Measurements from ENCODE around the gene ARF3.

The ARF3 gene

GRCh38 chr12:48961801-48962200 is 4.5 kb upstream of the ARF3 start:
- no peak for DNase-seq

DNA sequence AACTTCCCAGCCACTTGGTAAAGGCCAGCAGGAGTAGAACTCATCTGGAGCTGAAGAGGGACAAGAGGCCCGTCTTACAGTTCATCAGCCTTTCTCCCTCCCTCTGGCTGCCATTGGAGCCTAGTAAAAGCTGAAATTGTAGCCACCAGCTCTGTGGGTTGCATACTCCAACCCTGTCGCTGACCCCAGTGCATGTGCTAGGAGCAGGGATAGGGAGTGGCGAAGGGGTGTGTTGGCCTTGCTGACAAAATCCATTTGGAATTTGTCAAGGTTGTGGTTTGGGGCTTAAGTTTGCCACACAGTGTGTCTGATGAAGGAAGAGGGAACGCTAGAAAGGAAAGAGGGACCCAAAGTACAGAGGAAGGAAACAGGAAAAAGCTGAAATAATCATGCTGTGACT is 4.0 kb upstream of the ARF3 start:
- no peak for DNase-seq

DNA sequence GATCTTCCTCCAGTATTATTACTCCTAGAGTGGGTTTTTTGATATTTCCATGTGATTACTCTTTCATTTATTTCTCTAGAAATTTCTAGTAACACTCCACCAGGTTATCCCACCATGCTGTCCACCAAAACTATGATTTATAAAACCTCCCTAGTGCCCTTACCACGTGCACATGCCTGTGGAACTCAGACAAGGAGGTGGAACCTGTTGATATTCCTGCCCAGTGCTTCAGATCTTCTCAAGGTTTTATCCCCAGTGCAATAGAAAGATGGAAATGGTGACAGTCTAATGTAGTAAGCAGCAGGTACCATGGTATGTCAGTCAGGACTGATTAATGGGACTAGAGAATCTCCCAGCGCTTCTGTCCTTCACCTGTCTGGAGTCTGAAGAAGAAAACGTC is 3.5 kb upstream of the ARF3 start:
- no peak for DNase-seq

DNA sequence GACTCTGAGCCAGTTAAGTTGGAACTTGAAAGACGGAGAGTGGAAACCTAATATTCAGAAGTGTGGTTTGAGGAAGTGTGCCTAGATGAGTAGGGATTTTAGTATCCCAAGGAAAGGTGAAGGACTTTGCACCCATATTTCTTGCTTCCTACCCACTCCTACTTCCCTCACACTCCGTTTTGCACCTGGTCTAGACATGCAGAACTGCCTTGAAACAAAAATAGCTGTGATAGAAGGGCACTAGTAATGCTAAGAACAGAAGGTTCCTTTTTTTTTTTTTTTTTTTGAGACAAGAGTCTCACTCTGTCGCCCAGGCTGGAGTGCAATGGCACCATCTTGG is 732 bp upstream of the ARF3 start:
- DNase-seq: no peak

- peak; percentile 83 to 88 for DNase-seq
These were observed 777 bp downstream of the ARF3 start for GRCh38 chr12:48956279-48957140.

DNA sequence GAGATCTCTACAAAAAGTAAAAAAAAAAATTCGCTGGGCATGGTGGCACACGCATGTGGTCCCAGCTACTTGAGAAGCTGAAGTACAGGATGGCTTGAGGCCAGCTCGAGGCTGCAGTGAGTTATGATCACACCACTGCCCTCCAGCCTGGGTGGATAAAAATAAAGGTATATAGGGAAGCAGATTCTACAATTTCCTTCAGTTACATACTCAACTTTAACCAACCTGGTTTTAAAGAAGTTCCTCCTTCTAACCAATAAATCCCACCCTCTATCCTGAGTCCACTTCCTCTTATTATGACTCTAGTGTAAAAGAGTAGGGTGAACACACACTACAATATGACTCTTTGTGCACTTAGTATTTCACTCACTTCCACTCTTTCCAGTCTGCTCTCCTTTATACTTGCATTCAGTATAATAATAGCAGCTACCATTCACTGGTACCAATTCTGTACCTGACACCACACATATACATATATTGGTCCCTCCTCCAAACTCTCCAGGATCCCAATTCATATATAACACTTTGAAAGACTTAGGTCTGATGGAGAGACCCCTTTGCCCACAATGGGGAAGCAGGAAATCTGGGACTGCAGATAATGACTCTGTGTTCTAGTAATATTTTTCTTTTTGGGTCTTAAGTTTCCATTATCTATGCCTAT is 2.3 kb downstream of the ARF3 start:
- no peak for DNase-seq

GRCh38 chr12:48954061-48954460 is 3.2 kb downstream of the ARF3 start:
- no peak for DNase-seq

DNA sequence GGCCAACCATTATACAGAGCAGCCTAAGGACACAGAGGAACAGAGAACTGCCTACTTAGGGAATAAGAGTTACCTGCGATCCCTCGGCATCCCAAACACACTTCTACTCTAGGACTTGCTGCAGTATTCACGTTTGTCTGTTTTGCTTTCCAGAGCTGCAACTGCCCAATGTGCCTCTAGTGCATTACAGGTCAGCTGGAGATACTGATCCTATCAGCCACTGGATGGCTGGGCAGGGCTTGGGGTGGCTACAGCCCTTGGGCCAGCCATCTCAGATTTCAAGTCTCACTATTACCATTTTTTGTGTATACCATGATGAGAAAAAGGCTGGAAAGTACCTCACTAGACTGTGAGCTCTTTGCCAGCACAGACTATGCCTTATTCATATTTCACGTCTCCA is 4.6 kb downstream of the ARF3 start:
- DNase-seq: no peak

DNA sequence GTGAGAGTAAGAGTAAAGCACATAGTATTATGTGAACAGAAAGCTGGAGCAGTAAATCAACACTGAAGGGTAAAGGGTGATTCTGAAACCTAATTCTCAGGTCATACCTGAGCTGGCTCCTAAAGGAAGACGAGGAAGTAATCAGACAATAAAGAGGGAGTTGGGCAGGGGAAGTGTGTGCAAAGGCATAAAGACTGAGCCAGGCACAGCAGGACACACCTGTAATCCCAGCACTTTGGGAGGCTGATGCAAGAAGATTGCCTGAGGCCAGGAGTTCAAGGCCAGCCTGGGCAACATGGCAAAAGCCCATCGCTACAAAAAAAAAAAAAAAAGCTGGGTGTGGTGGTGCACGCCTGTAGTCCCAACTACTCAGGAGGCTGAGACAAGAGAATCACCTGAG is 9.6 kb downstream of the ARF3 start:
- DNase-seq: no peak

DNA sequence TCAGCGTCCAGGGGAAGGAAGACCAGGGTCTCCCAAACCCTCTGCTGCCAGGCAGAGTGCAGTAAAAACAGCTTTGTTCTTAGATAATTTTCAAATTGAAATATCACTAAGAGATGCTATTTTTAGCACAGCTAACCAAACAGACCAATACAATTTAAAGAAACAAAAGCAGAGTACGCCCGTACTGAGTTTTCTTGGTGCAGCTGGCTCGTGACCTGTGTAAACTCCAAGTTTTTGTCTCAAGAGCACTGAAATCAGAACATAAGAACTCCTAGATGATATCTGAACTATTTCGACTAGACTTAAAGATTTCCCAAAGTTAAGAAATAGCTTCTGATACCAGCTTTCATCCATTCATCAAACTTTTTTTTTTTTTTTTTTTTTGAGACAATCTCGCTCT is 10.3 kb downstream of the ARF3 start:
- DNase-seq: no peak

- no peak for DNase-seq
These were observed 11.1 kb downstream of the ARF3 start for GRCh38 chr12:48946205-48946604.

- DNase-seq: no peak
These were observed 14.1 kb downstream of the ARF3 start for GRCh38 chr12:48943221-48943620.

GRCh38 chr12:48940181-48940580 is 17.1 kb downstream of the ARF3 start:
- DNase-seq: no peak

DNA sequence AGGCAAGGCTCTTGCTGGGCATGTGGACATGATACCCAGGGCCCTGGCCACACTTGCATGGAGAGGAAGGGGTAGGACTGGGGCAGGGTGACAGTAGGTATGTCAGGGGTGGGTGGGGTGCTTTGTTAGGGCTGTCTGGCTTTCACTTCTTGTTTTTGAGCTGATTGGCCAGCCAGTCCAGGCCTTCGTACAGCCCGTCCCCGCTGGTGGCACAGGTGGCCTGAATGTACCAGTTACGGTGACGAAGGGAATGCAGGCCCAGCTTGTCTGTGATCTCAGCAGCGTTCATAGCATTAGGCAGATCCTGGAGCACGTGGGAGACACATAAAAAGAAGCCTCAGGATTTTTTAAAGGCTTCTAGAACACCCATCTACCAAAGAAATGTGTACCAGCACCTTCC is 18.5 kb downstream of the ARF3 start:
- DNase-seq: no peak

DNA sequence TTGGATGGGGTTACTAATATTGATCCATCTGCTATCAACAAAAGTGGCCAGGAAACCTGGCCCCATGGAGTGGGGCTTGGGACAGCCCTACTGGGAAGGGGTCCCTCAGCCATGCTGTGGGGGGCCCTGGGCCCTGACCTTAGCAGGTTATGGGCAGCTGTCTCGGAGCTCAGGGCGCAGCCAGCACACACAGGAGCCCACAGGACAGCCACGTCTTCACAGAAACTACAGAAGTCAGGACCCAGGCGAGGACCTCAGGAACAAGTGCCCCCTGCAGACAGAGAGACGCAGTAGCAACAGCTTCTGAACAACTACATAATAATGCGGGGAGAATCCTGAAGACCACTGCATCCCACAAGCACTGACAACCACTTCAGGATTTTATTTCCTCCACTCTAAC is 20.1 kb downstream of the ARF3 start:
- DNase-seq: peak in 1 of 2 experiments; percentile 24

GRCh38 chr12:48936379-48936979 is 20.8 kb downstream of the ARF3 start:
- DNase-seq: peak in 1 of 2 experiments; percentile 70

GRCh38 chr12:48934312-48934706 is 23.0 kb downstream of the ARF3 start:
- DNase-seq: peak in 1 of 2 experiments; percentile 10

DNA sequence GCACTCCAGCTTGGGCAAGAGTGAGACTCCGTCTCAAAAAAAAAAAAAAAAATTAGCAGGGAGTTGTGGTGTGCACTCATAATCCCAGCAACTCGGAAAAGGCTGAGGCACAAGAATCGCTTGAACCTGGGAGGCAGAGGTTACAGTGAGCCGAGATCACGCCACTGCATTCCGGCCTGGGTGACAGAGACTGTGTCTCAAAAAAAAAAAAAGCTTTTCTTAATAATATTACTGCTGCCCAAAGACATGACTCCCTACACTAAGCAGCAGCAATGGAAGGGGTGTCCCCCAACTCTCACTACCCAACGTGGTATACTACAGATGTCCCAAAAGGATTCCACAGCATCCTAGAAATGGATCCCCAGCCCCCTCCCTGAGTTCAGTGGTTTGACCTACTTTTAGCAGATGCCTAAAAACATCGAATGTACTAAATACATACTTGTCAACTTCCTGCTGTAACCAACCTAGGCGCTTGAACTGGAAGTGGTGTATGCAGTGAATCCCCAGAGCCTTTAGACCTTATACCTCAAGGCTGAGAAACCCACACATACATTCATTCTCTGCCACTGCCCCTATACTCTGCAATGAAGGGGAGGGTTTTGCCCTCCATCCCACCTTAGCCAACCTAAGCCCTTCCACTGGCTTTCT is 23.5 kb downstream of the ARF3 start:
- DNase-seq: no peak

DNA sequence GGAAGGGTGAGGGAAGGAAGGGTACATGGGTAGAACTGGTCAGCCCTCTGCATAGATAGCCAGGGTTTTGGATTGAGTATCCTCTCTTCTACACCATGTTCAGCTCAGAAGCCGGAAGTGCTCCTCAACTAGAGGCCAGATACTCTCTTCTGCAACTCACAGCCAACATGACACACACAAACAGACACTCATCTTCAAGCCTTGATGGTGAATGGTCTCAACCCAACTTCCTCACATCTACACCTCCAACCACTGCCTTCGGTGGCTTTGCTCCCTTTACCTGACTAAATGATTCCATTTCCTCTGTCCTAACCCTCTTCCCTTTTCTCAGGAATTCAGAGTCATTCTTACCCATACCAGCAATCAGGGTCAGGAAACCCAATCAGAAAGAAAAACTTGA is 24.4 kb downstream of the ARF3 start:
- DNase-seq: no peak

GRCh38 chr12:48930475-48930874 is 26.8 kb downstream of the ARF3 start:
- no peak for DNase-seq

DNA sequence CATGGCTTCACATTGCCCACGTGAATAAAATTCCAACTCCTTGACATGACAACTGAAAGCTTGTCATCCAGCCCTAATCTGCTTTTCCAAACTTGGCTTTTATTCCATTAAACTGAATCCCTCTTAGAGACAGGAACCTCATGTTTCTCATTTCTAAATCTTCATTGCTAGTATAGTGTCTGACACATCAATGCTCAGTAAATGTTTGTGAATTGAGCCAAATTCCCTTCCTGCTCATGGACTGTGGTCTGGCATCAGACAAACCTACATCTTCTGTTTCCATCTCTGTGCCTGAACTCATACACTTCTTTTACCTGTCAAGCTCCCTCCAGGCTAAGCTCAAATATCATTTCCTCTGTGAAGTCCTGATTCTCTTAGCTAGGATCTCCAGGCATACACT is 27.7 kb downstream of the ARF3 start:
- no peak for DNase-seq

DNA sequence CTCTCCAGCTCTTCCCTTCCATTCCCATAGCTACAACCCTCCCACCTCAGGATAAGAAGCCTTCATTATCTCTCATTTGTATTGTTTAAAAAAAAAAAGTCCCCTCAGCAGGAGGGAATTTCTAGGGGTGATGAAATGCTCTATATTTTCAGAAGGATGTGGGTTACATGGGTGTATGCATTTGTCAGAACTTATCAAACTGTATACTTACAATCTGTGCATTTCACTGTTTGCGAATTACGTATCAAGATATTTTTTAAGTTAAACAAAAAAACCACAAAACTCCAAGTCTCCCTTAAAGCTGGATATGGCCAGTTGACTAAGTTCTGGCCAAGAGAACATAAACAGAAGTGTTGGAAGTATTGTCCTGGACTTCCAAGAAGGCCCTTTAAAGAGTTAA is 30.0 kb downstream of the ARF3 start:
- DNase-seq: no peak

- DNase-seq: peak in 1 of 2 experiments; percentile 42
These were observed 31.8 kb downstream of the ARF3 start, which contains the start of gene FKBP11 for GRCh38 chr12:48925304-48926011. Gene FKBP11, minus strand, starts transcription at chr12:48925492. Its CDS starts 64 bp downstream, at chr12:48925428.

All from NCI-H526 (cell line).